Measurements from ENCODE around the gene SNX18. TPM values are rescaled to one million over a fixed set of nuclear protein-coding genes. Genes with fewer than 3 reads are reported as not detected.
"Not testable (repeated sequence)": the region's sequence is repeated elsewhere in the genome, so short reads cannot be mapped to it uniquely, and the experiment has no call there.

Gene SNX18
- total RNA-seq, 4 donors from 2014 or later = 17.9 to 43.2 (median 24.4) TPM

DNA sequence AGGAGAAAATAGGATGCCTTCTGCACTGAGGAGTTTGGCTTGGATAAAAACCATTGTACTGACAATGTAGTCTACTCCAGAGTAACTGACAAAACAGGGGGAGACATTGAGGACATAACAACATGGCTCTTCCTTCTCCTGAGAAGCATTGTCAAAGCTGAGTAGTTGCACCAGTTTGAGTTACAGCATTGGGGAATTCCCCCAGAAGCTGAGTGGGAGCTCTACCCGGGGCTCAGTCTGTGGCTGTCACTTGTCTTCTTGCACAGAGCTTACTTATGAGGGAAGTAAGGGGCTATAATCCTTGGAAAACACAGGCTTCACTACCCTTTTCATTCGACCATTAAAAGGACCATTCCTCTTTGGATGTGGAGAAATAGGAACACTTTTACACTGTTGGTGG, 40.9 kb upstream of the SNX18 start:
- Histone ChIP-seq H3K4me1 (no peaks in the 10 kb centered on the region), H3K27ac (no peak overlapping the region), H3K4me3 (no peak overlapping the region), H3K27me3 (no peaks in the 10 kb centered on the region), H3K36me3 (no peaks in the 10 kb centered on the region), H3K9me3 (no peaks in the 10 kb centered on the region)
- TF ChIP-seq POLR2AphosphoS5 (IDR thresholded peaks at IDR 0.05) = no peak
- no peak for TF ChIP-seq POLR2A (IDR thresholded peaks at IDR 0.05)
- no peak for TF ChIP-seq EP300 (IDR thresholded peaks at IDR 0.05)
- no peak for TF ChIP-seq CTCF (IDR thresholded peaks at IDR 0.05)
- no peak for DNase-seq (ENCODE audit: low spot score in 2 of 2)
- 55% methylated on average over 2 of the region's 2 CpGs for WGBS

- Histone ChIP-seq H3K27ac (no peak overlapping the region), H3K27me3 (no peaks in the 10 kb centered on the region), H3K4me1 (no peaks in the 10 kb centered on the region), H3K4me3 (no peak overlapping the region), H3K36me3 (no peaks in the 10 kb centered on the region), H3K9me3 (no peaks in the 10 kb centered on the region)
- no peak for TF ChIP-seq CTCF (IDR thresholded peaks at IDR 0.05)
- no peak for TF ChIP-seq POLR2A (IDR thresholded peaks at IDR 0.05)
- TF ChIP-seq POLR2AphosphoS5 (IDR thresholded peaks at IDR 0.05) = no peak
- TF ChIP-seq EP300 (IDR thresholded peaks at IDR 0.05) = no peak
- WGBS = 100% methylated on average over 1 of the region's 1 CpG
- DNase-seq (ENCODE audit: low spot score in 2 of 2) = no peak
Observed at GRCh38 chr5:54477941-54478478, 39.5 kb upstream of the SNX18 start.

DNA sequence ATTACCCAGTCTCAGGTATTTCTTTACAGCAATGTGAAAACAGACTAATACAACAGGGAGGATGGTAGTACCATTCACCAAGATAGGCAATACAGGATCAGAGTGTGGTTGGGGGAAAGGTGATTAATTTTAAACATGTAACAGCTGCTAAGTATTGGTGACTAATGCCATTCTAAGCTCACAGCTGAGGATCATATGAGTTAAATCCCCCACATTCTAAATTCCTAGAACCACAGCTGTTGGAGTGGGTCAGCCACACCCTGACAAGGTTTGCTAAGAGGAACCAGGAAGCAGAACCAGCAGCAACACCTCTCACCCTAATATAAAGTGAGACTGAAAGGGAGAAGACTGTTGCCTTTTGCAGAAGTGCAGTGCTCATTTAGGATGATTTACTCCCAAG, 37.3 kb upstream of the SNX18 start:
- Histone ChIP-seq H3K27ac (no peak overlapping the region), H3K27me3 (no peaks in the 10 kb centered on the region), H3K9me3 (no peaks in the 10 kb centered on the region), H3K4me3 (no peak overlapping the region), H3K4me1 (no peaks in the 10 kb centered on the region), H3K36me3 (no peaks in the 10 kb centered on the region)
- no peak for DNase-seq (ENCODE audit: low spot score in 2 of 2)
- no peak for TF ChIP-seq CTCF (IDR thresholded peaks at IDR 0.05)
- no peak for TF ChIP-seq POLR2A (IDR thresholded peaks at IDR 0.05)
- no peak for TF ChIP-seq EP300 (IDR thresholded peaks at IDR 0.05)
- TF ChIP-seq POLR2AphosphoS5 (IDR thresholded peaks at IDR 0.05) = no peak

GRCh38 chr5:54484219-54484894, 33.2 kb upstream of the SNX18 start:
- peaks cover 3% of the 10 kb centered on the region for H3K4me1 ChIP-seq
- no peaks in the 10 kb centered on the region for H3K36me3 ChIP-seq
- H3K27ac ChIP-seq = no peak overlapping the region
- DNase-seq (ENCODE audit: low spot score in 2 of 2) = no peak
- H3K9me3 ChIP-seq = no peaks in the 10 kb centered on the region
- TF ChIP-seq EP300 (IDR thresholded peaks at IDR 0.05) (no peak), POLR2AphosphoS5 (IDR thresholded peaks at IDR 0.05) (no peak), CTCF (IDR thresholded peaks at IDR 0.05) (no peak), POLR2A (IDR thresholded peaks at IDR 0.05) (no peak)
- H3K27me3 ChIP-seq = no peaks in the 10 kb centered on the region
- no peak overlapping the region for H3K4me3 ChIP-seq
- 70% methylated on average over 5 of the region's 5 CpGs for WGBS

GRCh38 chr5:54485659-54486058, 31.9 kb upstream of the SNX18 start:
- H3K27ac ChIP-seq; DNase-seq (ENCODE audit: low spot score in 2 of 2): not testable (repeated sequence)

DNA sequence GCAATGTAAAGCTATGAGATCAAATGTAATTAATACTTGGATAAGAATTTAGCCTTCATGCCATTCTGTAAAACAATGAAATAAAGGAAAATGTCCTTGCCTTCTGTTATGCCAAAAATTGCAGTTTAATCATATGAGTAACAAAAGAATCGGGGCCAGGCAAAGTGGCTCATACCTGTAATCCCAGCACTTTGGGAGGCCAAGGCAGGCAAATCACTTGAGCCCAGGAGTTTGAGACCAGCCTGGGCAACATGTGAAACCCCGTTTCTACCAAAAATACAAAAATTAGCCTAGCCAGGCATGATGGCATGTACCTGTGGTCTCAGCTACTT, 27.9 kb upstream of the SNX18 start:
- 48% methylated on average over 2 of the region's 2 CpGs for WGBS
- DNase-seq (ENCODE audit: low spot score in 2 of 2) = not testable (repeated sequence)

More at GRCh38 chr5:54485659-54486058, 31.9 kb upstream of the SNX18 start:
- not testable (repeated sequence) for H3K9me3 ChIP-seq, H3K27me3 ChIP-seq, H3K4me1 ChIP-seq, H3K36me3 ChIP-seq, H3K4me3 ChIP-seq

More for the DNA sequence above, 27.9 kb upstream of the SNX18 start:
- H3K27ac ChIP-seq, H3K4me3 ChIP-seq, H3K9me3 ChIP-seq, H3K27me3 ChIP-seq, H3K4me1 ChIP-seq, H3K36me3 ChIP-seq: not testable (repeated sequence)

Measured in suprapubic skin (tissue), 4 donors.